Urothelium cell line (cell line): ENCODE data around the gene TBC1D24.
A peak's percentile ranks its signal among the peaks of the same experiment; 100 is the strongest.

ENCODE experiments used
- DNase-seq: peaks from one replicate; pipeline ENCODE4 v3.0.0; 2011; ENCODE audit warnings: low spot score, mixed read lengths
- FAIRE-seq: peaks from 2 replicates; lab custom pipeline; 2011; peaks lifted over from hg19 to GRCh38; lab: Jason Lieb, UNC

The TBC1D24 gene

GRCh38 chr16:2497695-2498484 is 23.0 kb downstream of the TBC1D24 start:
- no peak for DNase-seq
- FAIRE-seq: no peak

- no peak for FAIRE-seq
- DNase-seq: no peak
These were observed 23.8 kb downstream of the TBC1D24 start for GRCh38 chr16:2498531-2499253.

- FAIRE-seq (no peak), DNase-seq (no peak)
These were observed 24.5 kb downstream of the TBC1D24 start for GRCh38 chr16:2499454-2499853.

GRCh38 chr16:2499890-2500429 is 25.0 kb downstream of the TBC1D24 start:
- FAIRE-seq: no peak
- no peak for DNase-seq

GRCh38 chr16:2500430-2500917 is 25.5 kb downstream of the TBC1D24 start:
- DNase-seq (no peak), FAIRE-seq (no peak)

- DNase-seq (peak; percentile 82), FAIRE-seq (peak; percentile 91)
These were observed 26.2 kb downstream of the TBC1D24 start for GRCh38 chr16:2500918-2501750.

- no peak for FAIRE-seq
- no peak for DNase-seq
These were observed 27.3 kb downstream of the TBC1D24 start for GRCh38 chr16:2501946-2502895.

- FAIRE-seq (no peak), DNase-seq (no peak)
These were observed 30.8 kb downstream of the TBC1D24 start for GRCh38 chr16:2505695-2506094.

- FAIRE-seq (no peak), DNase-seq (no peak)
These were observed 32.2 kb downstream of the TBC1D24 start for GRCh38 chr16:2507052-2507659.

GRCh38 chr16:2507665-2508064 is 32.7 kb downstream of the TBC1D24 start:
- no peak for FAIRE-seq

GRCh38 chr16:2508722-2509400 is 33.9 kb downstream of the TBC1D24 start:
- DNase-seq (no peak), FAIRE-seq (no peak)

More at GRCh38 chr16:2507665-2508064, 32.7 kb downstream of the TBC1D24 start:
- no peak for DNase-seq

GRCh38 chr16:2511128-2511800 is 36.3 kb downstream of the TBC1D24 start:
- DNase-seq (no peak), FAIRE-seq (no peak)

- no peak for FAIRE-seq
- DNase-seq: no peak
These were observed 37.2 kb downstream of the TBC1D24 start for GRCh38 chr16:2511996-2512734.

- no peak for FAIRE-seq
- DNase-seq: no peak
These were observed 37.9 kb downstream of the TBC1D24 start for GRCh38 chr16:2512735-2513404.

GRCh38 chr16:2513405-2514332 is 38.7 kb downstream of the TBC1D24 start, which contains the start of gene ATP6V0C:
ATP6V0C (plus strand) TSS chr16:2513952; CDS start chr16:2514104, 152 bp downstream.
- peak; percentile 94 for DNase-seq
- FAIRE-seq: peak; percentile 74
